Tibial artery (tissue), 4 donors: ENCODE results near the gene ENOSF1.

Experiments
- DNase-seq, 2 donors: peaks; one replicate each; pipeline ENCODE4 v3.0.0-alpha.2; 2019
- H3K27ac ChIP-seq, 2 donors: fragments of 200-600 bp; sonication (generic) in 1 of 2; 1 replicate in 1 of 2; 2 replicates in 1 of 2; pipeline ENCODE4 v1.5.1; 2018 to 2019; ENCODE audit warnings: mild to moderate bottlenecking in 1 of 2
- H3K27me3 ChIP-seq, 2 donors: fragments of 200-600 bp; sonication (generic) in 1 of 2; one replicate each; pipeline versions ENCODE4 v1.5.1 to v1.6.0; 2016 to 2019
- H3K36me3 ChIP-seq, 3 donors: fragments of 200-600 bp; sonication (generic) in 2 of 3; one replicate each; pipeline ENCODE4 v1.5.1; 2016 to 2019; ENCODE audit warnings: mild to moderate bottlenecking in 2 of 3
- H3K4me1 ChIP-seq, 4 donors: fragments of 200-600 bp; sonication (generic) in 2 of 4; 1 replicate in 3 of 4; 2 replicates in 1 of 4; pipeline ENCODE4 v1.5.1; 2016 to 2019
- H3K4me3 ChIP-seq, 2 donors: fragments of 200-600 bp; sonication (generic) in 1 of 2; 1 replicate in 1 of 2; 2 replicates in 1 of 2; pipeline ENCODE4 v1.5.1; 2018 to 2019; ENCODE audit warnings: mild to moderate bottlenecking in 2 of 2
- H3K9me3 ChIP-seq, 3 donors: fragments of 200-600 bp; sonication (generic) in 1 of 3; one replicate each; pipeline ENCODE4 v1.5.1; 2016 to 2019
- CTCF ChIP-seq, 2 experiments: fragments of 200-600 bp in 1 of 2; fragments of 450-650 bp in 1 of 2; IDR thresholded peaks; one replicate each; pipeline ENCODE4 v1.5.1; 2017 to 2019; ENCODE audit warnings: antibody characterized with exemption in 2 of 2, mild to moderate bottlenecking in 1 of 2, moderate library complexity in 1 of 2
- intact Hi-C: fragments of 100-400 bp; cut with DNase I; formaldehyde crosslinking; loops from one replicate; pipeline ENCODE4 v1.15.0; 2023; ENCODE audit warnings: low total_unique reads

The ENOSF1 gene

GRCh38 chr18:634551-635045, 77.8 kb downstream of the ENOSF1 start:
- intact Hi-C loops, result no loop called here
- TF ChIP-seq CTCF (IDR thresholded peaks at IDR 0.05), result no peak
- Histone ChIP-seq H3K36me3 (no peaks in the 10 kb centered on the region), H3K4me3 (no peak overlapping the region), H3K4me1 (no peaks in the 10 kb centered on the region), H3K9me3 (no peaks in the 10 kb centered on the region), H3K27ac (no peak overlapping the region), H3K27me3 (no peaks in the 10 kb centered on the region)
- DNase-seq, result no peak

- H3K27me3 ChIP-seq, result no peaks in the 10 kb centered on the region
- no peaks in the 10 kb centered on the region for H3K36me3 ChIP-seq
- no peak overlapping the region for H3K4me3 ChIP-seq
- DNase-seq, result no peak
- H3K27ac ChIP-seq, result no peak overlapping the region
- TF ChIP-seq CTCF (IDR thresholded peaks at IDR 0.05), result no peak
- intact Hi-C loops, result no loop called here
- H3K9me3 ChIP-seq, result no peaks in the 10 kb centered on the region
- no peaks in the 10 kb centered on the region for H3K4me1 ChIP-seq
Observed at GRCh38 chr18:631560-631959, 80.9 kb downstream of the ENOSF1 start.

DNA sequence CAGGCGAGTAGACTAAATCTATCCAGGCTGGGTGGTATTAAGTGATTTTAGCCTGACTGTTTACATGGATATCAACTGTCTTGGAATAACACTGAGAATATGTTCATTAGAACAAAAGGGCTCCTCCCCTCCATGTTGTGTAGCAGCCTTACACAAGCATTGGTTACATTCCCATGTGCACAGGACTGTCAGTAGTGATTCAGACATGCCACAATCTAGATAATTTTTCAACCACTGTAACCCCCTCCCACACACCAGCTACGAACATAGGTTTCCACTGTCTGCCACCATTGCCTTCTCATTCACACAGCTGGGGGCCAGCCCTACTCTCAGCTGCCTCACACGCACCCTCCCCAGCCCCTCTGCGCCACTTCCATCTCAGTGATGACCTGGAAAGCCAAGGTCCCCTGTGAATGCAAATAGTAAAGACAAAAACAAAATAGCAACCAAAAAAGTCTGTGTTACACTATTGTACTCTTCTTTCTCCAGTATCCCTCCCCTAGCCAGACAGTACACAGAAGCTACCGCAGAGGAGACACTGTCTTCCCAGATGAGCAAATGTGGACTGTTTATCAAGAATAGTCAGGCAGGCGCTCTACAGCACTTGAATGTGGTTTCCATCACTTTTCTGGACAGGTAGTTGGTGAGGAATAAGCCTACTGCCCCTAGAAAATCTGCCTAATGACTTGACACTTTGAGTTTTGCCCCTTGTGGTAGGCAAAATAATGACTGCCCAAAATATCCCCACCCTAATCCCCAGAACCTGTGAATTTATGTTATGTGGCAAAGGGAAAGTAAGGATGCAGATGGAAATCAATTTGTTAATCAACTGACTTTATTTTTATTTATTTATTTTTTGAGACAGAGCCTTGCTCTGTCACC, 82.9 kb downstream of the ENOSF1 start:
- H3K36me3 ChIP-seq, result no peaks in the 10 kb centered on the region
- H3K9me3 ChIP-seq, result no peaks in the 10 kb centered on the region
- TF ChIP-seq CTCF (IDR thresholded peaks at IDR 0.05), result no peak
- no peaks in the 10 kb centered on the region for H3K4me1 ChIP-seq
- no peak overlapping the region for H3K27ac ChIP-seq
- H3K4me3 ChIP-seq, result no peak overlapping the region
- DNase-seq, result no peak
- intact Hi-C loops, result no loop called here
- peaks cover 0 to 5% of the 10 kb centered on the region in 2 donors for H3K27me3 ChIP-seq

- no peak for TF ChIP-seq CTCF (IDR thresholded peaks at IDR 0.05)
- no peak for DNase-seq
- no peak overlapping the region for H3K27ac ChIP-seq
- H3K36me3 ChIP-seq, result no peaks in the 10 kb centered on the region
- peaks cover 0 to 13% of the 10 kb centered on the region in 2 donors for H3K27me3 ChIP-seq
- no peak overlapping the region for H3K4me3 ChIP-seq
- intact Hi-C loops, result no loop called here
- no peaks in the 10 kb centered on the region for H3K9me3 ChIP-seq
- no peaks in the 10 kb centered on the region for H3K4me1 ChIP-seq
Observed at GRCh38 chr18:627231-627630, 85.2 kb downstream of the ENOSF1 start.

- Histone ChIP-seq H3K36me3 (no peaks in the 10 kb centered on the region), H3K27ac (no peak overlapping the region), H3K4me1 (no peaks in the 10 kb centered on the region), H3K4me3 (no peak overlapping the region), H3K9me3 (no peaks in the 10 kb centered on the region), H3K27me3 (peaks cover 0 to 13% of the 10 kb centered on the region in 2 donors)
- TF ChIP-seq CTCF (IDR thresholded peaks at IDR 0.05), result peak; percentile 28 to 51
- intact Hi-C loops, result no loop called here
- peak; percentile 67 to 71 for DNase-seq
Observed at GRCh38 chr18:623761-624620, 88.4 kb downstream of the ENOSF1 start.
